Hepatocyte (in vitro differentiated cells): Measurements from ENCODE around the gene VWF. TPM values are rescaled to one million over a fixed set of nuclear protein-coding genes. Genes with fewer than 3 reads are reported as not detected.
"Not testable (repeated sequence)": the region's sequence is repeated elsewhere in the genome, so short reads cannot be mapped to it uniquely, and the experiment has no call there.

Source experiments
- DNase-seq: peaks from one replicate; pipeline ENCODE4 v3.0.0-alpha.2; 2016; ENCODE audit warnings: low spot score
- H2AFZ ChIP-seq: fragments of 200-600 bp; sonication (generic); 2 replicates; pipeline ENCODE4 v1.6.0; 2016; ENCODE audit warnings: antibody characterized with exemption, mild to moderate bottlenecking
- H3K27ac ChIP-seq: fragments of 200-600 bp; sonication (generic); 2 replicates; pipeline ENCODE4 v1.5.1; 2016; ENCODE audit warnings: mild to moderate bottlenecking
- H3K27me3 ChIP-seq: fragments of 200-600 bp; sonication (generic); 2 replicates; pipeline ENCODE4 v1.6.1; 2016
- H3K36me3 ChIP-seq: fragments of 200-600 bp; sonication (generic); replicated peaks from 2 replicates; pipeline ENCODE4 v1.5.1; 2016; ENCODE audit warnings: low read depth; ENCODE audit not compliant: insufficient read depth
- H3K4me1 ChIP-seq: fragments of 200-600 bp; sonication (generic); 2 replicates; pipeline ENCODE4 v1.5.1; 2016; ENCODE audit warnings: mild to moderate bottlenecking, moderate library complexity; ENCODE audit not compliant: insufficient read depth
- H3K4me2 ChIP-seq: fragments of 200-600 bp; sonication (generic); 2 replicates; pipeline ENCODE4 v1.6.0; 2016
- H3K4me3 ChIP-seq: fragments of 200-600 bp; sonication (generic); 2 replicates; pipeline ENCODE4 v1.5.1; 2016; ENCODE audit warnings: mild to moderate bottlenecking
- H3K79me2 ChIP-seq: fragments of 200-600 bp; sonication (generic); 2 replicates; pipeline ENCODE4 v1.6.0; 2017; ENCODE audit warnings: mild to moderate bottlenecking
- H3K9me2 ChIP-seq: fragments of 200-600 bp; sonication (generic); replicated peaks from 2 replicates; pipeline ENCODE4 v1.6.0; 2017; ENCODE audit warnings: mild to moderate bottlenecking; ENCODE audit not compliant: insufficient read depth
- H3K9me3 ChIP-seq: fragments of 200-600 bp; sonication (generic); 2 replicates; pipeline ENCODE4 v1.5.1; 2016; ENCODE audit warnings: low read depth, mild to moderate bottlenecking
- H4K20me1 ChIP-seq: fragments of 200-600 bp; sonication (generic); 2 replicates; pipeline ENCODE4 v1.6.0; 2016; ENCODE audit warnings: mild to moderate bottlenecking; ENCODE audit not compliant: insufficient read depth, poor library complexity, severe bottlenecking
- EZH2 ChIP-seq: fragments of 200-600 bp; sonication (generic); IDR thresholded peaks from 2 replicates; pipeline ENCODE4 v1.6.1; 2016; ENCODE audit warnings: antibody characterized with exemption, mild to moderate bottlenecking, borderline replicate concordance
- EZH2phosphoT487 ChIP-seq: fragments of 200-600 bp; sonication (generic); IDR thresholded peaks from one replicate; pipeline ENCODE4 v1.6.1; 2018; ENCODE audit warnings: antibody characterized with exemption, mild to moderate bottlenecking, low read depth, moderate library complexity; ENCODE audit not compliant: unreplicated experiment, severe bottlenecking
- WGBS: methylation state at CpG from one replicate; pipeline ENCODE4 v1.1.6; 2016; ENCODE audit warnings: low lambda C conversion rate; ENCODE audit errors: missing lambda C conversion rate; 5-methylcytosine and 5-hydroxymethylcytosine counted together
- polyA plus RNA-seq: library from polyadenylated mRNA; unstranded; fragments of >200 nt; fragmentation: Nextera tagmentation; extraction: Ambion mirVana; gene quantifications from 2 replicates; pipeline ENCODE4 v1.2.1, GENCODE V29; 2016
- total RNA-seq: library from RNA; depleted of rRNA; stranded (reverse); fragments of >200 nt; gene quantifications from 2 replicates; pipeline ENCODE4 v1.2.3, GENCODE V29; 2014
- TF ChIP-seq, protein P1 (sequence below): fragments of 200-600 bp; sonication (generic); IDR thresholded peaks from 2 replicates; pipeline ENCODE4 v1.5.1; 2016; ENCODE audit warnings: antibody characterized with exemption, mild to moderate bottlenecking; ENCODE audit not compliant: poor library complexity

The VWF gene
- total and polyA plus RNA-seq, 2 experiments from 2014 or later = 0.20 to 0.77 TPM

DNA sequence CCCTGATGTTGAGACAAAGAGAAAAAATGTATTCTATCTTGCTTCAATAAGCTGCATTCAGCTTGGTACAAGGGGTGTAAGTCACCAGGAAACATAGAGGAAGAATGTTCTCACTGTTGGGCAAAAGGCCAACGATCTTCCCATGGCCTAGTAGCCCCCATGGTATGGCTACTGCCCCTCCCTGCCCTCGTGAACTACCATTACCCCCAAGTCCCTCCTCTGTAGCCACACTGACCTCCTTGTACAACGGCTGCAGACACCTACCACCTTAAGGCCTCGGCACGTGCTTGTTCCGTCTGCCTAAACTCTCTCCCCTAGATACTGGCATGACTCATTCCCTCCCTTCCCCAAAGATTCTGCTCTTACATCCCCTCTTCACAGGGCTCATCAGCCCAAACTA lies 97.5 kb downstream of the VWF start:
- TF ChIP-seq, protein P1, sequence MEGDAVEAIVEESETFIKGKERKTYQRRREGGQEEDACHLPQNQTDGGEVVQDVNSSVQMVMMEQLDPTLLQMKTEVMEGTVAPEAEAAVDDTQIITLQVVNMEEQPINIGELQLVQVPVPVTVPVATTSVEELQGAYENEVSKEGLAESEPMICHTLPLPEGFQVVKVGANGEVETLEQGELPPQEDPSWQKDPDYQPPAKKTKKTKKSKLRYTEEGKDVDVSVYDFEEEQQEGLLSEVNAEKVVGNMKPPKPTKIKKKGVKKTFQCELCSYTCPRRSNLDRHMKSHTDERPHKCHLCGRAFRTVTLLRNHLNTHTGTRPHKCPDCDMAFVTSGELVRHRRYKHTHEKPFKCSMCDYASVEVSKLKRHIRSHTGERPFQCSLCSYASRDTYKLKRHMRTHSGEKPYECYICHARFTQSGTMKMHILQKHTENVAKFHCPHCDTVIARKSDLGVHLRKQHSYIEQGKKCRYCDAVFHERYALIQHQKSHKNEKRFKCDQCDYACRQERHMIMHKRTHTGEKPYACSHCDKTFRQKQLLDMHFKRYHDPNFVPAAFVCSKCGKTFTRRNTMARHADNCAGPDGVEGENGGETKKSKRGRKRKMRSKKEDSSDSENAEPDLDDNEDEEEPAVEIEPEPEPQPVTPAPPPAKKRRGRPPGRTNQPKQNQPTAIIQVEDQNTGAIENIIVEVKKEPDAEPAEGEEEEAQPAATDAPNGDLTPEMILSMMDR = no peak
- no peaks in the 10 kb centered on the region for H3K9me2 ChIP-seq
- no peaks in the 10 kb centered on the region for H4K20me1 ChIP-seq
- no peak for DNase-seq
- H3K4me1 ChIP-seq = no peaks in the 10 kb centered on the region
- H3K9me3 ChIP-seq = no peaks in the 10 kb centered on the region
- WGBS = 87% methylated on average over 6 of the region's 6 CpGs
- no peaks in the 10 kb centered on the region for H3K27me3 ChIP-seq
- no peak overlapping the region for H3K4me2 ChIP-seq
- no peaks in the 10 kb centered on the region for H3K36me3 ChIP-seq
- no peak overlapping the region for H3K4me3 ChIP-seq
- no peak overlapping the region for H2AFZ ChIP-seq
- no peaks in the 10 kb centered on the region for H3K79me2 ChIP-seq
- no peak overlapping the region for H3K27ac ChIP-seq

GRCh38 chr12:6025703-6026298 lies 98.7 kb downstream of the VWF start:
- not testable (repeated sequence) for H3K4me1 ChIP-seq, H3K27ac ChIP-seq, H3K9me2 ChIP-seq, H3K4me2 ChIP-seq, DNase-seq, H3K79me2 ChIP-seq, H3K9me3 ChIP-seq, H4K20me1 ChIP-seq, H3K27me3 ChIP-seq, H3K36me3 ChIP-seq, H2AFZ ChIP-seq, H3K4me3 ChIP-seq
- 89% methylated on average over 8 of the region's 9 CpGs for WGBS

GRCh38 chr12:6024066-6024465 lies 100.4 kb downstream of the VWF start:
- not testable (repeated sequence) for H3K9me2 ChIP-seq, H3K9me3 ChIP-seq, H4K20me1 ChIP-seq, H3K36me3 ChIP-seq, H3K4me1 ChIP-seq, DNase-seq, H3K4me3 ChIP-seq, H3K27ac ChIP-seq, H3K27me3 ChIP-seq, H3K79me2 ChIP-seq, H2AFZ ChIP-seq, H3K4me2 ChIP-seq
- whole genome bisulfite sequencing = 70% methylated on average over 2 of the region's 2 CpGs

DNA sequence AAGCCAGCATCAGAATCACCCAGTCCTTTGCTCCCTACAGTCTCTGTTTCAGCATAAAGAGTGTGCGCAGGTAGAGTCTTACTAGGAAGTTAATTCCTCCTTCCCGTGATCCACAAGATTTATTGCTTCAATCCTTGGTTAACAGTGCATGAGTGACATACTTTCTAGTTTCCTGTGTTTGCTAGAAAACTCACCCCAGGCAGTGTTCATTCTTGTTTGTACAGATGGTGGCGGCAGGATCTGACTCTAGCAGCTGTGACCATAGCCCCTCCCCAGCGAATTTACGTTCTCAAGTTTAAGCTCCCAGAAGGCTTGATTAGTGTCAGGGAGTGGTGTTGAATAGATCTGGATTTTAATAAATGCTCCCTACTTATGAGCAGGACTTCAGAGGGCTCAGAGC lies 103.5 kb downstream of the VWF start:
- WGBS = 62% methylated on average over 5 of the region's 5 CpGs

GRCh38 chr12:6020511-6020910 lies 104.0 kb downstream of the VWF start:
- not testable (repeated sequence) for H3K9me3 ChIP-seq, H3K27me3 ChIP-seq, H3K4me3 ChIP-seq, H3K27ac ChIP-seq, H3K4me2 ChIP-seq, H3K9me2 ChIP-seq, DNase-seq, H4K20me1 ChIP-seq, H2AFZ ChIP-seq, H3K79me2 ChIP-seq, H3K36me3 ChIP-seq, H3K4me1 ChIP-seq
- 95% methylated on average over 10 of the region's 10 CpGs for WGBS

More for the DNA sequence above, 103.5 kb downstream of the VWF start:
- Histone ChIP-seq H3K79me2 (no peaks in the 10 kb centered on the region), H3K4me2 (no peak overlapping the region), H3K4me3 (no peak overlapping the region), H2AFZ (no peak overlapping the region), H3K36me3 (no peaks in the 10 kb centered on the region), H4K20me1 (no peaks in the 10 kb centered on the region), H3K9me3 (no peaks in the 10 kb centered on the region), H3K4me1 (no peaks in the 10 kb centered on the region), H3K27ac (no peak overlapping the region), H3K9me2 (no peaks in the 10 kb centered on the region), H3K27me3 (no peaks in the 10 kb centered on the region)
- TF ChIP-seq EZH2phosphoT487 (no peak), EZH2 (no peak)
- TF ChIP-seq, protein P1 = no peak
- DNase-seq = no peak

GRCh38 chr12:6019256-6019655 lies 105.2 kb downstream of the VWF start:
- H4K20me1 ChIP-seq, H3K4me2 ChIP-seq, H2AFZ ChIP-seq, H3K9me3 ChIP-seq, H3K27ac ChIP-seq, H3K9me2 ChIP-seq, H3K79me2 ChIP-seq, H3K4me3 ChIP-seq, H3K4me1 ChIP-seq, H3K27me3 ChIP-seq, H3K36me3 ChIP-seq, DNase-seq: not testable (repeated sequence)
- WGBS = 96% methylated on average over 24 of the region's 24 CpGs
